ENCODE results near the gene PNMT. TPM values are rescaled to one million over a fixed set of nuclear protein-coding genes. Genes with fewer than 3 reads are reported as not detected.

The PNMT gene
- total RNA-seq, 1 donor from 2014 or later, result 3.9 TPM

DNA sequence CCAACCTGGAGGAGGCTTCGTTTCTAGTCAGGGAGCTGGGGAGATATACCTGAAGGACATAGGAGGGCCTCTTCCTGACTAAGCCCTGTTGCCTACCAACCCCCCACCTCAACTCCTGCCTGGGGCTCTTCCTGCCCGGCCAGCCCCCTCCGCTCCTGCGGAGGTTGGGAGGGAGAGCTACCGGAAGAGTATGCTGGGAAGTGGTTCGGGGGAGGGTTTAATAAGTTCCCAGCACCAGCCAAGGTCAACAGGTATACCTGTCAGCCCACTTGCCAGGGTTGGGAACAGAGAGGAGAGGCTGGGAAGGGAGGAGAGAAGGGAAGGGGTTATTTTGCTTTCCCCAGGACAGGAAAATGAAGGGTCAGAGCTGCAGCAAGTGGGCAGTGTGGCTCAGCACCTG lies 36.9 kb upstream of the PNMT start:
- H3K36me3 ChIP-seq, result no peaks in the 10 kb centered on the region
- TF ChIP-seq, protein P1, sequence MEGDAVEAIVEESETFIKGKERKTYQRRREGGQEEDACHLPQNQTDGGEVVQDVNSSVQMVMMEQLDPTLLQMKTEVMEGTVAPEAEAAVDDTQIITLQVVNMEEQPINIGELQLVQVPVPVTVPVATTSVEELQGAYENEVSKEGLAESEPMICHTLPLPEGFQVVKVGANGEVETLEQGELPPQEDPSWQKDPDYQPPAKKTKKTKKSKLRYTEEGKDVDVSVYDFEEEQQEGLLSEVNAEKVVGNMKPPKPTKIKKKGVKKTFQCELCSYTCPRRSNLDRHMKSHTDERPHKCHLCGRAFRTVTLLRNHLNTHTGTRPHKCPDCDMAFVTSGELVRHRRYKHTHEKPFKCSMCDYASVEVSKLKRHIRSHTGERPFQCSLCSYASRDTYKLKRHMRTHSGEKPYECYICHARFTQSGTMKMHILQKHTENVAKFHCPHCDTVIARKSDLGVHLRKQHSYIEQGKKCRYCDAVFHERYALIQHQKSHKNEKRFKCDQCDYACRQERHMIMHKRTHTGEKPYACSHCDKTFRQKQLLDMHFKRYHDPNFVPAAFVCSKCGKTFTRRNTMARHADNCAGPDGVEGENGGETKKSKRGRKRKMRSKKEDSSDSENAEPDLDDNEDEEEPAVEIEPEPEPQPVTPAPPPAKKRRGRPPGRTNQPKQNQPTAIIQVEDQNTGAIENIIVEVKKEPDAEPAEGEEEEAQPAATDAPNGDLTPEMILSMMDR (IDR thresholded peaks at IDR 0.05), result no peak
- peak overlapping the region; percentile 56 for H3K27ac ChIP-seq
- H3K9me3 ChIP-seq, result no peaks in the 10 kb centered on the region
- ATAC-seq (peak; percentile 75), DNase-seq (peak; percentile 62)
- peaks cover 21% of the 10 kb centered on the region for H3K4me1 ChIP-seq
- H3K27me3 ChIP-seq (ENCODE audit: low read depth), result peaks cover 20% of the 10 kb centered on the region
- H3K4me3 ChIP-seq, result peak overlapping the region; percentile 27
- intact Hi-C loops (cut with DNase I), result no loop called here

DNA sequence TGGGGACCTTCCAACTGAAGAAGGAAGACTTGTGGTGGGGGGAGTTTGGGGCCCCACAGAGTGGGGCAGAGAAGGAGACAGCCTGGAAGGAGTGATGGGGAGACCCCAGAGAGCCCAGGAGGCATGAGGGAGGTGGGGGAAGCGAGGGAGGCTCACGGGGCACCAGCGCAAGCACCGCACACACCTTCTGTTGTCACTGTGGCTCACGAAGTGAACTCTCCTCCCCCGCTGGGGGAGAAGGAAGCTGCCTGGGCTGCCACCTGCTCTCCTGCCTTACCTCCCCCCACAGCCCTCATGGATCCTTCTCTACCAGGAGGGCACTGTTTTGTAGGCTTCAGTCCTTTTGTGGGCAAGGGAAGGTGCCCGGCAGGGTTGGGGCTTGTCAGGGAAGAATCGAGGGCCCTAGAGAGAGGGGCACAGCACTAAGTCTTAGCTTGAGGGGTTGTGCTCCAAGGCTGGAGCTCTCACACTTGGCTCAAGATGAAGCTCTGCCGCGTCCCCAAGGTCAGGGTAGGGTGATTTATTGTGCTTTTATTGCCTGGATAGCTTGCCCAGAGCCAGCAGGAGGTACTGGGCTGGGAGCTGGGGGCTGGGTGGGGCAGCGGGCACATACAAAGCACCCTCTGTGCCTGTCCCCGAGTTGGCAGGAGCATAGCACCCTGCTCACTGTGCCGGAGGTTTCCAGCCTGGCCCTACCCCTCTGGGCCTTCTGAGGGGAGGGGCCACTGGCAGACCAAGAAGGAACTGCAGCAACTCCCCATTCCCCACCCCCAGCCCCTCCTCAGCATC lies 35.9 kb upstream of the PNMT start:
- no peak for ATAC-seq
- intact Hi-C loops (cut with DNase I), result no loop called here
- no peaks in the 10 kb centered on the region for H3K9me3 ChIP-seq
- peak overlapping the region; percentile 27 for H3K4me3 ChIP-seq
- DNase-seq, result no peak
- H3K4me1 ChIP-seq, result peaks cover 16% of the 10 kb centered on the region
- H3K27ac ChIP-seq, result peak overlapping the region; percentile 56
- H3K27me3 ChIP-seq (ENCODE audit: low read depth), result peaks cover 10% of the 10 kb centered on the region
- TF ChIP-seq, protein P1 (IDR thresholded peaks at IDR 0.05), result no peak
- no peaks in the 10 kb centered on the region for H3K36me3 ChIP-seq

DNA sequence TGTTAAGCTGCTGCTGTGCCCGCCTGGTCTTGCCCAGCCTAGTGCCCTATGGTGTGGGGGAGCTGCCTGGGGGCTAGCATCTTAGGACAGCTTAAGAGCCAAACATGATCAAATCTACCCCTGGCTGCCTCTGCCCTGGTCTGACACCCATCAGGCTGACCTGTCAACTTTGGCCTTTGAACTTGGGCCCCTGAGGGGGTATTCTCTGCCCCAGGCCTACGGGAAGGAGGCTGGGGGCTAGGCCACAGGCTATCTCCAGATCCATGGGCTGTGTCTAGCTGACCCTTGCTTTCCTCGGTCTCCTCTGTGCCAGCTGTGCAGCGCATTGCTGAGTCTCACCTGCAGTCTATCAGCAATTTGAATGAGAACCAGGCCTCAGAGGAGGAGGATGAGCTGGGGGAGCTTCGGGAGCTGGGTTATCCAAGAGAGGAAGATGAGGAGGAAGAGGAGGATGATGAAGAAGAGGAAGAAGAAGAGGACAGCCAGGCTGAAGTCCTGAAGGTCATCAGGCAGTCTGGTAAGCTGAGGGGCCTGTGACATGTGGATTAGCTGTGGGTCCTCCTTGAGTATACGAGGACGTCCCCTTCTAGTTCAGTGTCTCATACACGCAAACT lies 34.6 kb upstream of the PNMT start:
- TF ChIP-seq, protein P1 (IDR thresholded peaks at IDR 0.05), result no peak
- Histone ChIP-seq H3K27ac (no peak overlapping the region), H3K4me1 (peaks cover 27% of the 10 kb centered on the region), H3K36me3 (no peaks in the 10 kb centered on the region), H3K9me3 (no peaks in the 10 kb centered on the region), H3K27me3 (ENCODE audit: low read depth) (peaks cover 4% of the 10 kb centered on the region), H3K4me3 (no peak overlapping the region)
- ATAC-seq (no peak), DNase-seq (no peak)
- intact Hi-C loops (cut with DNase I), result no loop called here

DNA sequence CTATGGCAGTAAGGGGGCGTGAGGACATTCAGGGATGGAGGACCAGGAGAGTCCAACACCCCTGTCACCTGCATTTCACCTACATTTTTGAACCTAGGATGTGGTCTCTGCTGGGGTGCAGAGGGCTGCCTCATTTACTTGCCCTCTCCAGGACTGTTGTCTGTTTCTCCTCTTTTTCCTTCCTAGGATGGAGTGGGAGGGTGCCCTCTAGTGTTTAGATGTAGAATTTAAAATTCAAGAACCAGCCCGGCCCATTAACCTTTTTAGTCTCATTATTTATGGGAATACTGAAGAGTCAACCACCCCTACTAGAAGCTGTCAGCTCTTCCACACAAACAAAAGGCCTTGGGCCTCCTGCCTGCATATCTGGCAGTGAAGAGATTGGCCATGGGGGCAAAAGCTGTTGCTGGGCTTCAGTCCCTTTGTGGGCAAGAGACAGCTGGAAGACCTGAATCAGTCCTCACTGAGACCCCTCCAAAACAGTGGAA lies 33.8 kb upstream of the PNMT start:
- H3K36me3 ChIP-seq, result no peaks in the 10 kb centered on the region
- no peak for DNase-seq
- H3K9me3 ChIP-seq, result no peaks in the 10 kb centered on the region
- H3K4me1 ChIP-seq, result peaks cover 34% of the 10 kb centered on the region
- intact Hi-C loops (cut with DNase I), result no loop called here
- no peak overlapping the region for H3K27ac ChIP-seq
- TF ChIP-seq, protein P1 (IDR thresholded peaks at IDR 0.05), result peak; percentile 66
- peaks cover 4% of the 10 kb centered on the region for H3K27me3 ChIP-seq (ENCODE audit: low read depth)
- ATAC-seq, result no peak
- H3K4me3 ChIP-seq, result no peak overlapping the region

DNA sequence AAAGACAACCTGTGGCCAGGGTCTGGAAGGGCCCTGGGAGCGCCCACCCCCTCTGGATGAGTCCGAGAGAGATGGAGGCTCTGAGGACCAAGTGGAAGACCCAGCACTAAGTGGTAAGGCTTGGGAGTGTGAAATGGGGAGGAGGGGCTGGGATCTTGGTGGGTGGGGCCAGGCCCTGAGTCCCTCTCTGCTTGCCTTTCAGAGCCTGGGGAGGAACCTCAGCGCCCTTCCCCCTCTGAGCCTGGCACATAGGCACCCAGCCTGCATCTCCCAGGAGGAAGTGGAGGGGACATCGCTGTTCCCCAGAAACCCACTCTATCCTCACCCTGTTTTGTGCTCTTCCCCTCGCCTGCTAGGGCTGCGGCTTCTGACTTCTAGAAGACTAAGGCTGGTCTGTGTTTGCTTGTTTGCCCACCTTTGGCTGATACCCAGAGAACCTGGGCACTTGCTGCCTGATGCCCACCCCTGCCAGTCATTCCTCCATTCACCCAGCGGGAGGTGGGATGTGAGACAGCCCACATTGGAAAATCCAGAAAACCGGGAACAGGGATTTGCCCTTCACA lies 32.6 kb upstream of the PNMT start:
- Histone ChIP-seq H3K9me3 (no peaks in the 10 kb centered on the region), H3K27ac (peak overlapping the region; percentile 89), H3K36me3 (no peaks in the 10 kb centered on the region), H3K4me1 (peaks cover 47% of the 10 kb centered on the region), H3K27me3 (ENCODE audit: low read depth) (peaks cover 4% of the 10 kb centered on the region), H3K4me3 (no peak overlapping the region)
- no peak for DNase-seq
- intact Hi-C loops (cut with DNase I), result no loop called here
- TF ChIP-seq, protein P1 (IDR thresholded peaks at IDR 0.05), result no peak
- no peak for ATAC-seq
